ENCODE measurements around the gene PARD3.

Gene PARD3

GRCh38 chr10:34768972-34769330, 46.1 kb downstream of the PARD3 start:
- H4K20me1 ChIP-seq (ENCODE audit: insufficient read depth, low read length, poor library complexity, severe bottlenecking): no peaks in the 10 kb centered on the region
- no peaks in the 10 kb centered on the region for H3K27me3 ChIP-seq (ENCODE audit: insufficient read depth, low read length, poor library complexity, severe bottlenecking)
- no peak overlapping the region for H3K4me2 ChIP-seq (ENCODE audit: low read depth, low read length, poor library complexity, severe bottlenecking)
- TF ChIP-seq EZH2phosphoT487 (IDR thresholded peaks at IDR 0.05; ENCODE audit: borderline replicate concordance) (no peak), CTCF (conservative IDR thresholded peaks at IDR 0.05; ENCODE audit: low read length) (no peak)
- H3F3A ChIP-seq (ENCODE audit: low read depth): no peaks in the 10 kb centered on the region
- no peaks in the 10 kb centered on the region for H3K9me2 ChIP-seq (replicated peaks; ENCODE audit: low read depth, low read length)
- peaks cover 30% of the 10 kb centered on the region for H3K4me1 ChIP-seq (ENCODE audit: insufficient read depth, low read length, poor library complexity, severe bottlenecking)
- H3K79me2 ChIP-seq (ENCODE audit: insufficient read depth, low read length): peaks cover 87% of the 10 kb centered on the region
- no peak overlapping the region for H2AFZ ChIP-seq (ENCODE audit: low read length)
- H3K9me3 ChIP-seq (ENCODE audit: insufficient read depth, low read depth, low read length): no peaks in the 10 kb centered on the region
- no peak overlapping the region for H3K4me3 ChIP-seq (ENCODE audit: low read length, poor library complexity, severe bottlenecking)
- no peak overlapping the region for H3K9ac ChIP-seq (ENCODE audit: low read depth, low read length, poor library complexity, severe bottlenecking)
- H3K36me3 ChIP-seq (ENCODE audit: insufficient read depth, low read length): no peaks in the 10 kb centered on the region

- Histone ChIP-seq H3K36me3 (ENCODE audit: insufficient read depth, low read length) (no peaks in the 10 kb centered on the region), H3K9ac (ENCODE audit: low read depth, low read length, poor library complexity, severe bottlenecking) (no peak overlapping the region), H2AFZ (ENCODE audit: low read length) (no peak overlapping the region), H3K9me2 (replicated peaks; ENCODE audit: low read depth, low read length) (no peaks in the 10 kb centered on the region), H4K20me1 (ENCODE audit: insufficient read depth, low read length, poor library complexity, severe bottlenecking) (no peaks in the 10 kb centered on the region), H3K4me3 (ENCODE audit: low read length, poor library complexity, severe bottlenecking) (no peak overlapping the region), H3K9me3 (ENCODE audit: insufficient read depth, low read depth, low read length) (no peaks in the 10 kb centered on the region), H3K4me2 (ENCODE audit: low read depth, low read length, poor library complexity, severe bottlenecking) (no peak overlapping the region), H3K79me2 (ENCODE audit: insufficient read depth, low read length) (peaks cover 87% of the 10 kb centered on the region), H3F3A (ENCODE audit: low read depth) (no peaks in the 10 kb centered on the region), H3K27me3 (ENCODE audit: insufficient read depth, low read length, poor library complexity, severe bottlenecking) (no peaks in the 10 kb centered on the region), H3K4me1 (ENCODE audit: insufficient read depth, low read length, poor library complexity, severe bottlenecking) (peaks cover 25% of the 10 kb centered on the region)
- no peak for TF ChIP-seq CTCF (conservative IDR thresholded peaks at IDR 0.05; ENCODE audit: low read length)
- no peak for TF ChIP-seq EZH2phosphoT487 (IDR thresholded peaks at IDR 0.05; ENCODE audit: borderline replicate concordance)
Observed at GRCh38 chr10:34768261-34768971, 46.7 kb downstream of the PARD3 start.

GRCh38 chr10:34766811-34767494, 48.1 kb downstream of the PARD3 start:
- H3K79me2 ChIP-seq (ENCODE audit: insufficient read depth, low read length): peaks cover 87% of the 10 kb centered on the region

More at GRCh38 chr10:34766811-34767494, 48.1 kb downstream of the PARD3 start:
- Histone ChIP-seq H3K9me2 (replicated peaks; ENCODE audit: low read depth, low read length) (no peaks in the 10 kb centered on the region), H3K4me2 (ENCODE audit: low read depth, low read length, poor library complexity, severe bottlenecking) (no peak overlapping the region), H2AFZ (ENCODE audit: low read length) (no peak overlapping the region), H3K36me3 (ENCODE audit: insufficient read depth, low read length) (no peaks in the 10 kb centered on the region), H4K20me1 (ENCODE audit: insufficient read depth, low read length, poor library complexity, severe bottlenecking) (no peaks in the 10 kb centered on the region), H3K9me3 (ENCODE audit: insufficient read depth, low read depth, low read length) (no peaks in the 10 kb centered on the region), H3F3A (ENCODE audit: low read depth) (no peaks in the 10 kb centered on the region), H3K4me3 (ENCODE audit: low read length, poor library complexity, severe bottlenecking) (no peak overlapping the region), H3K9ac (ENCODE audit: low read depth, low read length, poor library complexity, severe bottlenecking) (no peak overlapping the region), H3K27me3 (ENCODE audit: insufficient read depth, low read length, poor library complexity, severe bottlenecking) (no peaks in the 10 kb centered on the region), H3K4me1 (ENCODE audit: insufficient read depth, low read length, poor library complexity, severe bottlenecking) (peaks cover 21% of the 10 kb centered on the region)
- no peak for TF ChIP-seq EZH2phosphoT487 (IDR thresholded peaks at IDR 0.05; ENCODE audit: borderline replicate concordance)

Measured in Loucy (cell line).